NCI-H345 (cell line): ENCODE results near the gene EIF2D.
"Not testable (repeated sequence)": the region's sequence is repeated elsewhere in the genome, so short reads cannot be mapped to it uniquely, and the experiment has no call there.

Source experiments
- DNase-seq: peaks from one replicate; lab custom pipeline; 2025; lab: John Stamatoyannopoulos, UW

EIF2D gene

DNA sequence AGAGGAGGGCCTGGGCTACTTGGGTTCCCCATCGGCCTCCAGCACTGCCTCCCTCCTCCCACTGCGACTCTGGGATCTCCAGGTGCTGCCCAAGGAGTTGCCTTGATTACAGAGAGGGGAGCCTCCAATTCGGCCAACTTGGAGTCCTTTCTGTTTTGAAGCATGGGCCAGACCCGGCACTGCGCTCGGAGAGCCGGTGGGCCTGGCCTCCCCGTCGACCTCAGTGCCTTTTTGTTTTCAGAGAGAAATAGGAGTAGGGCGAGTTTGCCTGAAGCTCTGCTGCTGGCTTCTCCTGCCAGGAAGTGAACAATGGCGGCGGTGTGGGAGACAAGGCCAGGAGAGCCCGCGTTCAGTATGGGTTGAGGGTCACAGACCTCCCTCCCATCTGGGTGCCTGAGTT lies 24.4 kb downstream of the EIF2D start:
- no peak for DNase-seq

DNA sequence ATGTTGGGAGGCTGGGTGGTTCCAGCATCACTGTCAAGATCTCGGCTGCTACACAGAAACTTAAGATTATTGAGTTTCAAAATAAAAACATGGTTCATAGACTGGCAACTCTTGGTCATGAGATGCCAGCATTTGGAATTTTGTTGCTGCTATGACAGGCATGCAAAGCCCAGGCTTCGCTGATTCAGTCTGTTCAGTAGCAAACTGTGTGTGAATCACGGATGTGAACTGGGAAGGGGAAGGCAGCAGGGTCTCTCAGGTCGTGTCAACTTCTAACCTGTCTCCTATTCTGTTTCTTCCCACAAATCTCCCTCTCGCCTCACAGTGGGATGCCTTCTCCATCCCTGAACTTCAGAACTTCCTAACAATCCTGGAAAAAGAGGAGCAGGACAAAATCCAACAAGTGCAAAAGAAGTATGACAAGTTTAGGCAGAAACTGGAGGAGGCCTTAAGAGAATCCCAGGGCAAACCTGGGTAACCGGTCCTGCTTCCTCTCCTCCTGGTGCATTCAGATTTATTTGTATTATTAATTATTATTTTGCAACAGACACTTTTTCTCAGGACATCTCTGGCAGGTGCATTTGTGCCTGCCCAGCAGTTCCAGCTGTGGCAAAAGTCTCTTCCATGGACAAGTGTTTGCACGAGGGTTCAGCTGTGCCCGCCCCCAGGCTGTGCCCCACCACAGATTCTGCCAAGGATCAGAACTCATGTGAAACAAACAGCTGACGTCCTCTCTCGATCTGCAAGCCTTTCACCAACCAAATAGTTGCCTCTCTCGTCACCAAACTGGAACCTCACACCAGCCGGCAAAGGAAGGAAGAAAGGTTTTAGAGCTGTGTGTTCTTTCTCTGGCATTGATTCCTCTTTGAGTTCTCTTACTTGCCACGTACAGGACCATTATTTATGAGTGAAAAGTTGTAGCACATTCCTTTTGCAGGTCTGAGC lies 25.5 kb downstream of the EIF2D start:
- DNase-seq: no peak

DNA sequence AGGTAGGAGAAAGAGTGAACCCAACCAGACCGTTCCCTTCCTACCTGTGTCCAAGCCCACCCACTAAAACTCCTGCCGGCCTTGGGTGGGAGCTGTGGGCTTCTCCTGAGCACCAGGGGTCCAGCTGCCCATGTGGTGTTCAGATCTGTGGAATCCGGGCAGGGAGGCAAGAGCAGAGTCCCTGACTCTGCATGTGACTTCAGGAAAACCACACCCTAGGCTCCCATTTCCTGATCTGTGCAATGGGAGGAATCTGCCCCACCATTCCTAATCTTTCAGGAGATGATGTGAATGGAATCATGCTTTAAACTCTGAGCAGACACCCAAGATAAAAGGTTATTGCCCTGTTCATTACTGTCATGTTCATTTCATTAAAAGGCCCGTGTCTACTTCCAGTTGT lies 27.6 kb downstream of the EIF2D start:
- DNase-seq: no peak

DNA sequence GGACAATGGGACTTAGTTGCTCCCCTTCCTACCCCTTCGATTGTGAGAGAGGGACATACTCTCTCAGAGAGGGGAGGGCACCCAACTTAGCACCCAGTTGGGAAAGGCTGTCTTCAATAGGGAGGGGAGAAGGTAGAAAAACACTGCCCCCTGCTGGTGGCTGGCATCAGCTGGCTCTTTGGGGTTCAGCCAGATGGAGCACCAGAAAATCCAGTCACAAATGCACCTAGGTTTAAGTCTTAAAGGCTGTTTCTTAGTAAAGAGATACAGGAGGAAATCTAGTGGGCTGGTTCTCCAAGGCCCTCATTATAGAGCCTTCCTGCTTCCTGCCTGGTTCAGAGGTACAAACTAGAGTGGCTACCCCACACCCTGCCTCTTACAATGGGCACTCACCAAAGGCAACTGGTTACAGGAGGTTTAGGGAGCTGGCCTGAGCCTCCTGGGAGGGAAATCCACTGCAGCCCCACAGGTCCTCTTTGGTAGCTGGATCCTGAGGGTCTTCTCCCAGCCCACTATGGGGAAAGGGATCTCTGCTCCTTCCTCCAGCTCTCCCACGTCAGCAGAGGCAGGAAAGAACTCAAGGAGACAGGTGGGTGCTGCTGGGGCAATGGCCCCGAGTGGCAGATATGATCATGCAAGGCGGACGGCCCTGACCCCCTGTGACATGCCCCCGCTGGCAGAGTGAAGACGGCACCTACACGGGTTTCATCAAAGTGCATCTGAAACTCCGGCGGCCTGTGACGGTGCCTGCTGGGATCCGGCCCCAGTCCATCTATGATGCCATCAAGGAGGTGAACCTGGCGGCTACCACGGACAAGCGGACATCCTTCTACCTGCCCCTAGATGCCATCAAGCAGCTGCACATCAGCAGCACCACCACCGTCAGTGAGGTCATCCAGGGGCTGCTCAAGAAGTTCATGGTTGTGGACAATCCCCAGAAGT lies 28.3 kb downstream of the EIF2D start:
- DNase-seq: peak; percentile 62

DNA sequence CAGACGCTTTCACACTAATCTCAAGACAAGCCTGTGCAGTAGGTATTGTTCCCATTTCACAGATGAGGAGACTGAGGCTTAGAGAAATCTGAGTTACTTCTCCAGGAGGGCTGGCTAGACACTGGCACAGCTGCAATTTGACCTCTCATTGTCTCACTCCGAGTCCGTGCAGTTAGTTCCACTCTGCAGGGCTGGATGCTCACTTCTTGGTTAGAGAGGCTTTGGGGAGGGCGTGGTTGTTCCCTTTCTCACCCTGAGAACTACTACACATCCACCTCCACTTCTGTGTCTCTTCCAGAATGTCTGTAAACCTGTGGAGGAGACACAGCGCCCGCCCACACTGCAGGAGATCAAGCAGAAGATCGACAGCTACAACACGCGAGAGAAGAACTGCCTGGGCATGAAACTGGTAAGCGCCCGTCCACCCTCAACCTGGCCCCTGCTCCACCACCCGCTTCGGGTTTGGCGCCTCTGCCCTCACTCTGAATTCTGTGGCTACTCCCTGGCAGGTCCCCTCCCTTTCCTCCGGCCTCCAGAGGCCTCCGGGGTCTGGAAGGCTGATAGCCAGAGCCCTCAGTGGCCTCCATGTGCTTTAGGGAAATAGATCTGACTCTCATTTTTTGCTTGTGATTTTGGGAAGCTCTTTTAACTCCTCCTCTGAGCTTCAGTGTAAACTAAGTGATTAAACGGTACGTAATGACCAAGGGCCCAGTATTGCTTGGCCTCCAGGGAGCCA lies 29.1 kb downstream of the EIF2D start:
- DNase-seq: no peak

DNA sequence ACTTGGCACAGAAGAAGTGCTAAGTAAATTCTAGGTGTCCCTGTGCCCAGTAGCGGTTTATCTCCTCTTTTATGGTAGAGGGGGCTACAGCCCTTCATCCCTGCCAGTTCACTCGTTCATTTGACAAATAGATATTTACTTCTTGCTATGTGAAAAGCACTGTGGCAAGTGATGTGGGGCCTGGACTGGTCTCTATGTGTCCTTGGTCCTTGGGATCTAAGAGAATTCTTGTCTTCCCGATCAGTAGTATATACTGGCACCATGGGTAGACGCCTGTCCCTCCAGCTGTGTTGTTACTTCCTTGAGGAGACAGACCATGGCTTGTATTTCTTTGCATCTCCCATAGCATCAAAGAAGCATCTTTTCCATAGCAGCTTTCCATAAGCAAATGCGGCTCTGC lies 29.7 kb downstream of the EIF2D start:
- no peak for DNase-seq

DNA sequence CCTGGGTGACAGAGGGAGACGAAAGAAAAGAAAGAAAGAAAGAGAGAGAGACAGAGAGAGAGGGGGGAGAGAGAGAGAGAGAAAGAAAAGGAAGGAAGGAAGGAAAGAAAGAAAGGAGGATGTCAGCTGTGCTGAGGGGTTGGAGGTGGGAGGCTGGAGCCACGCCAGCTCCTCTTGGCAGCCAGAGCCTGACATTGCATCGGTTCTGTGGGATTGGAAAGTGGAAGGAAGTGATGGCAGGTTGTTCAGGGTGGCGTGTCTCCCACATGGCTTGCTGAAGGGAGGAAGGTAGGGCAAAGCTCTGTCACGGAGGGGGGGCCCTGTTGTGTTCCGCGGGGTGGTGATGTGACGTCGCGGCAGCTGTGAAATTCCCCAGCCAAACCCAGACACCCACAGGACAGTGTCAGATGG lies 30.7 kb downstream of the EIF2D start:
- DNase-seq: no peak

DNA sequence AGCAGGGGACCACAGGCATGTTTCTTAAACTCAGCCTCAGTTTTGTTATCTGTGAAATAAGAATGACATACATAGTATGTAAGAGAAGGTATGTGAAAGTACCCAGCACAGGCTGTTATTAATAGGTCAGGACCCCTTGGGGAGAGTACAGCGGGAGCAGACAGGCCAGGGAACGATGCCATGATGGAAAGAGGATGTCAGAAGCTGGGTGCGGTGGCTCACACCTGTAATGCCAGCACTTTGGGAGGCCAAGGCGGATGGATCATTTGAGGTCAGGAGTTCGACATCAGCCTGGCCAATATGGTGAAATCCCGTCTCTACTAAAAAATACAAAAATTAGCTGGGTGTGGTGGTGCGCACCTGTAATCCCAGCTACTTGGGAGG lies 31.2 kb downstream of the EIF2D start:
- DNase-seq: not testable (repeated sequence)

DNA sequence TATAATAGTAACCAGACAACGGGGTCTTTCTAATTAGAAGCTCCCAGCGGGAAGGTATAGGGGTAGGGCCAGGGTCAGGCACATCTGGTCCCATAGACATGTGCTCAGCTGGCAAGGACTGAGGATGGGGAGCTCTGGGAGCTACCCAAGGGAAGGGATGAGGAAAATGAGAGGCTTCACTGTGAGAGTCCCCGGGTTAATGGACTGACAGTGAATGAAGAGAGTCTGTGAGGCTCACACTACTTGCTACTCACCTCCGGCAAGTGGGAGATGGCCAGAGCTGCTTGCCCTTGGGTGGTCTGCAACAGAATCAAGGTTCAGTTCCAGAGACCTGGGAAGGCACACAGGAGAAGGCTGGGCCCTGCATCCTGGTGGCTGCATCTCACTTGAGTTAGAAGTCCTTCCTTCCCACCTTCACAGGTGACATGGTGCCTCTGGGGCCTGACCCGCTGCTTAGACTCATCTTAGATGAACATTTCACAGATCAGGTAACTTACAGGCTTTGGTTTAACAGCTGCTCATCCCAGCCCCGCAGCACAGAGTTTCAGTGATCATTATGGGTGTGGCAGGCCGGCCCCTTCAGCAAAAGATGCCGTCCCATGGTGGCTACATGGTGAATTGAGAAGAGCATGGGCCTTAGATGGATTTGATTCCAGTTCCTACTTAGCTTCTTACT lies 31.7 kb downstream of the EIF2D start:
- DNase-seq: no peak

DNA sequence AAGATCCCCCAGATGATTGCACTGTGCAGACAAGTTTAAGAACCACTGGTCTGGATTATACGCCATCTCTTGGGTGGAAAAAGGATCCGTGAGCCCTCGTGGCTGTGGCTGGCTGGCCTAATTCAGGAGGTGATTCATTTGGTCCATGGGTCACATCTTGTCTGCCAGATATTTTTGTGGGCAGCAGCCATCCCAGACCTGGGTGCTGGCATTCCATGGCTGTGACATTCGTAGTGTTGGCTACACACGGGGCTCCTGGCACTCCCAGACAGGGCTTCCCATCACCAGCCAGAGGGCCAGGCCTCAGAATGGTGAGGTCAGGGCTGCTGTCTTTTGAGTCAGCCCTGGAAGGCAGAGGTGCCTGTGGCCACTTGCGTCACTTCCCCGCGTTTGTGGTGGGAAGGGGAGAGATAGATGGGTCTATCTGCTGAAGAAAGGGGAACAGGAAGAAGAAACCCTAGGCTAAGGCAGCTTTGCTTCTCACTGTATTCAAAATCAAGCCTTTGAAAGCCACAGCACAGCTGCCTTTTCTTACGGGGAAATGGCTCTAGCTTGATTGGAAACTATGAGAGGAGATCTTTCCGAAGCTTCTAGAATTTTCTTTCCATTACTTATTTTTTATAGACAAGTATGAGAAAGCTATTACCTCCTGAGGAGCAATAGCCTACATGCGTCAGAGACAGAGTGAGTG lies 32.4 kb downstream of the EIF2D start:
- no peak for DNase-seq

DNA sequence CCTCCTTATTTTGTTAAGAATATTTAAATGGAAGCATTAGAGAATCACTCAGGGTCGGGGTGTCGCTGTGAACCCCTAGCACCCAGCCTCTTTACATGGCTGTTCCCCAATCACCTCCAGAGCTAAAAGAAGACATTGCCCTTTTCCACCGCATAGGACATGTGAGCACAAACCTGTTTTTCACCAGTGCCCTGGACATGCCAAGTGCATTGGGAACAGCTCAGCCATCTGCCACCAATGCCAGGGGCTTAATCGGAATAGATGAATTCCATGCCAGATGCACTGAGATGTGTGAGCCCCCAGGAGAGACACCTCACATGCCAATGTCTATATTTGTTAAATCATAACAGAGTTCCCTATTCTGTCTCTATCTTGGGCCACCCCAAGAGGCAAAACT lies 33.3 kb downstream of the EIF2D start:
- DNase-seq: no peak

DNA sequence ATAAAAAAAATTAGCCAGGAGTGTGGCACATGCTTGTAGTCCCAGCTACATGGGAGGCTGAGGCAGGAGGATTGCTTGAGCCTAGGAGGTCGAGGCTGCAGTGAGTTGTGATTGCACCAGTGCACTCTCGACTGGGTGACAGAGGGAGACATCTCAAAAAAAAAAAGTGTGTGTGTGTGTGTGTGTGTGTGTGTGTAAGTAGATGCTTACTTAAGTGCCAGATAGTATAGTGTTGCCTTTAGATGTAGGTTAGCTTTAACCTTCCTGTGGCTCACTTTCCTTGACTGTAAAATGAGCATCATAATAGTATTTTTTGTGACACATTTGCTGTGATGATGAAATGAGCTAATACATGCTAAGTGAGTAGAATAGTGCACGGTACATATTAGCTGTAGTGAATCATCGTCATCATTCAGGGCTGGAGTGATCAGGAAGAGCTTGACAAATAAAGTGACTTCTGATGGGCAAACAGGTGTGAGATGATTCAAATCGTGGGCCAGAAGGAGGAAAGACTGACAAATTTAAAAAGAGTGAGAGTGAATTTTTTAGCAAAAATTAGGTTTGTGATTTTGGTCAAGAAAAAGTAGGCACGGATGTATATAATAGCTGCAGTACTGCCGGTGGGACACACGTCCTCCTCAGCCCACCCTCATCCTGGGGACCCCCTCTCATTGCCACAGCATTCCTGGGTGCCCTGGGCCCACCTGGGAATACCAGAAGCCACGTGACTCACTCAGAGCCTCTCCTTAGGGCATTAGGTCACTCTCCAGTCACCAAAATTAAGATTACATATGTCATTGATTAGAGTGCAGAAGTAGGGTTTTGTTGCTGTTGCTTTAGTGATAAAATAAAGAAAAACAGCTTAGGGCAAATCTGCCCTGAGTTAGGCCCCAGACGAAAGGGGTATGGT lies 33.9 kb downstream of the EIF2D start:
- DNase-seq: no peak

DNA sequence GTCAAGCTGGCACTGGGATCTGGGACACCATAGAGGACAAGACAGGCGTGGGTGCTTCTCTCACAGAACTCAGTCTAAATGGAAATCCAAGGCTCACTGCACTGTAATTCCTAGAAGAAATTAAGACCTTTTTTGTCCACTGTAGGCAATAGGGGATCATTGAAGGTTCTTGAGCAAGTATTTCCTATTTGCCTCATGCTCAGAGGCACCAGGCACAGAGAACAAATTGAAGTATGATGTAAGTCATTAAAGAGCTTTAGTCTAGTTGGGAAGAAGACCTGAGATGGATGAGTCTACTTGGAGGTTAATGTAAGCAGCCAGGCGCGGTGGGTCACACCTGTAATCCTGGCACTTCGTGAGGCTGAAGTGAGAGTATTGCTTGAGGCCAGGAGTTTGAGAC lies 34.6 kb downstream of the EIF2D start:
- no peak for DNase-seq

DNA sequence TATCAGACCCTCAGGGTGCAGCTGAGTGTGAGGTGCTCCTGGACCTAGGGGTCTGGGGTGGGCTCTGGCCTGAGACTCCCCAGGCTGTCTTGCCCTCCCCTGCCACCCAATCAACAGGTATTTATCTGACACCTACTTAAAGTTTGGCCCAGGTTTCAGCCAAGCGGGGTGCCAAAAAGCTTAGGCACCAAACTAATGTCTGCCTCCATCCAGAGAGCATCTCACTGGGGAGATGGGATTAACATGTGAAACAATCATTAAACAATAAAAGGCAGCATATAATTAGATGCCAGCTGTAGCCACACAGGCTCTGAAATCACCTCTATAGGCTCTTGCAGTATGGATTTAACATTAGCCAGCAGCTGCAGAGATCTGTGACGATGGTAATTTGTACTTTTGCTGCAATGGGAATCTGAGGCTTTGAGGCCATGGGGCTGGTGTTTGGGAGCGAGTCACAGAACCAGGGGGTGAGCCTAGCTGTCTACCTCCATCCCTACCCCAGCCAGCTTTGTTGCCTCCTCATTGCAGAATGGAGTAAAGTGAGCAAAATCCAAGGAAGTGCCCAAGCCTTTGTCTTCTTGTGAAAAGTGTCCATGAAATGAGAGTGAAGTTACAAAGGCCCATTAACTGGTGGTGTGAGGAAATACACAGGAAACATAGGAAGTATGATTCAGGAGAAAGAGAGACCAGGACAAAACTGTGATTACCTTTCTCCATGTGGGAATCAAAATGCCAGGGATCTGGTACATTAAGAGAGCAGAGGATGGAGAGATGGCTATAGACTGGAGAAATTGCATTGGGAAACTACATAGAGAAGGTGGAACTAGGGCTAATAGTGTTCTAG lies 36.1 kb downstream of the EIF2D start:
- DNase-seq: peak; percentile 63

DNA sequence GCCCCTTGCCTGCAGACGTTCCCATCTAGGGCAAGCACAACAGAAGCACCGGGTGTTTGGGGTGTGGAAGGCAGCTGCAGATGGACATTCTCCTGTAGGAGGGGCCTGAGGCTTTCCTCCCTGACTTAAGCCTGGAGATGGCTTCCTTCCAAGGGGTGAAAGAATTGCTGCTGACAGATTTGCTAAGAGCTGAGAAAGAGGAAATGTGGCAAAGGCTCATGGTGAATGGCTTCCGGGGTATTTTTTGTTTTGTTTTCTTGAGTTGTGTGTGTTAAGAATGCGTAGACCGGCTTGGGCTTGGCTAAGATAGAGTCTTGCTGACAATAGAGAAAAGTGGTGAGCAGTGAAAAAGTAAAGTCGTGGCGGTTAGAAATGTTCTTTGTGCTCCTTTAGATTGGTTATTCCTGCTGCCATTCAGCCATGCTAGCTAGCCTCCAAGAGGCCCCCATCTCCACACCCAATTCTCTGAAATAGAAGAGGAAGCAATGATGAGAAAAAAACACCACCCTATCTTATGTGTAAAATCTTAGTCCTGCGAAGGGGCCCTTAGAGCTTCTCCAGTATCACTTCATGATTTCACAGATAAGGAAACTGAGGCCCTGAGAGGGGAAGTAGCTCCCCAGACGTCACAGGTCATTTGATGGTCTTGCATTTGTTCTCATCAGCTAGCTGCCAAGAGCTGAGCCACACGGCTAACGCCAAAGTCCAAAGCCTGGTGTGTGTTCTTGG lies 36.9 kb downstream of the EIF2D start:
- DNase-seq: no peak

DNA sequence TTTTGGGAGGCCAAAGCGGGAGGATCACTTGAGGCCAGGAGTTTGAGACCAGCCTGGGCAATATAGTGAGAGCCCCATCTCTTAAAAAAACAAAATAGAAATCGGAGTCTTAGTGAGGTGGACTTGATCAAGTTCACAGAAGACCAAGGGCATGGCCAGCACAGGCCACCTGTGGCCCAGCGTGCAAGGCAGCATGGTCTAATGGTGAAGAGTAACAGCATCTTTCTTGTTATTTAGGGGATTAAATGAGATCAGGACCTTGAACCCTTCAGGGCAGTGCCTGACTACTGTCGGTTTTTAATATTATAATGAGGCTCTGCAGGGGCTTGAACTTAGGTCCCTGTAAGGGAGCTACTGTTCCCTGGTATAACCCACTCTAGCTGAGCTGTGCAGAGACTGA lies 38.5 kb downstream of the EIF2D start:
- DNase-seq: no peak

DNA sequence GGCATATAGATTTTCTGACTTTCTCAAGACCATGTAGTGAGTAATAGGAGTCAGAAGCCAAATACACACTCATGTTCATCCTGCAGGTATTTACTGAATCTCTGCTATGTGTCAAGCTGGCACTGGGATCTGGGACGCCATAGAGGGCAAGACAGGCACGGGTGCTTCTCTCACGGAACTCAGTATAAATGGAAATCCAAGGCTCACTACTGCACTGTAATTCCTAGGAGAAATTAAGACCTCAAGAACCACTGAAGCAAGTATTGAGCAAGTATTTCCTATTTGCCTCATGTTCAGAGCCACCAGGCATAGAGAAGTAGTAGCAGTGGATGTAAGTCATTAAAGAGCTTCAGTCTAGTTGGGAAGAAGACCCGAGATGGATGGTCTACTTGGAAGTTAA lies 38.9 kb downstream of the EIF2D start:
- no peak for DNase-seq

DNA sequence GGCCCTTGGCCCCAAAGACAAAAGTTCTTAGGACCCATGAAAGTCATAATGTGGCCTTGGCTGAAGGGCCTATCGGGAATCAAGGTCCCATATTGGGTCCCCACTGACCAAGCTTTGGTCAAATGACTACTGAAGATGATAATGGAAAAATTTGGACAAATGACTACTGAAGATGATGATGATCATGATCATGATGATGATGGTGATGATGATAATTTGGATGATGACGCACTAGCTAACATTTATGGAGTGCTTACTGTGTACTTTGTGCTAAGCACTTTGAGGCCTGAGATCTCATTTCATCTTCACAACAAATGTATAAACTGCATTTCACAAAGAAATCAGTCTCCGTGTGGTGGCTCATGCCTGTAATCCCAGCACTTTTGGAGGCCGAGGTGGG lies 39.4 kb downstream of the EIF2D start:
- DNase-seq: no peak
